ENCODE measurements around the gene C1orf50.
"Not testable (repeated sequence)": the region's sequence is repeated elsewhere in the genome, so short reads cannot be mapped to it uniquely, and the experiment has no call there.

C1orf50 gene

GRCh38 chr1:42746436-42747105 lies 20.5 kb upstream of the C1orf50 start:
- H3K36me3 Mint-ChIP-seq (ENCODE audit: low read depth): peaks cover 25% of the 10 kb centered on the region
- H3K4me3 Mint-ChIP-seq: no peak overlapping the region
- peaks cover 1% of the 10 kb centered on the region for H3K9me3 Mint-ChIP-seq
- no peak overlapping the region for H3K27ac Mint-ChIP-seq
- no peaks in the 10 kb centered on the region for H3K4me1 Mint-ChIP-seq (ENCODE audit: low read depth)
- H3K27me3 Mint-ChIP-seq: no peaks in the 10 kb centered on the region

GRCh38 chr1:42747125-42747524 lies 19.9 kb upstream of the C1orf50 start:
- peaks cover 31% of the 10 kb centered on the region for H3K36me3 Mint-ChIP-seq (ENCODE audit: low read depth)
- no peak overlapping the region for H3K4me3 Mint-ChIP-seq
- H3K4me1 Mint-ChIP-seq (ENCODE audit: low read depth): no peaks in the 10 kb centered on the region
- peaks cover 5% of the 10 kb centered on the region for H3K9me3 Mint-ChIP-seq
- no peaks in the 10 kb centered on the region for H3K27me3 Mint-ChIP-seq
- no peak overlapping the region for H3K27ac Mint-ChIP-seq

- Mint-ChIP-seq H3K27ac (no peak overlapping the region), H3K4me3 (no peak overlapping the region), H3K36me3 (ENCODE audit: low read depth) (peaks cover 40% of the 10 kb centered on the region), H3K9me3 (peaks cover 5% of the 10 kb centered on the region), H3K4me1 (ENCODE audit: low read depth) (no peaks in the 10 kb centered on the region), H3K27me3 (no peaks in the 10 kb centered on the region)
These were observed 19.0 kb upstream of the C1orf50 start for GRCh38 chr1:42748021-42748420.

- H3K4me3 Mint-ChIP-seq: no peak overlapping the region
- no peak overlapping the region for H3K27ac Mint-ChIP-seq
- H3K36me3 Mint-ChIP-seq (ENCODE audit: low read depth): peaks cover 44% of the 10 kb centered on the region
These were observed 18.3 kb upstream of the C1orf50 start for GRCh38 chr1:42748461-42749410.

GRCh38 chr1:42750041-42750440 lies 17.0 kb upstream of the C1orf50 start:
- no peak overlapping the region for H3K27ac Mint-ChIP-seq
- H3K27me3 Mint-ChIP-seq: no peaks in the 10 kb centered on the region
- no peak overlapping the region for H3K4me3 Mint-ChIP-seq
- no peaks in the 10 kb centered on the region for H3K4me1 Mint-ChIP-seq (ENCODE audit: low read depth)
- H3K9me3 Mint-ChIP-seq: peaks cover 5% of the 10 kb centered on the region
- H3K36me3 Mint-ChIP-seq (ENCODE audit: low read depth): peaks cover 54% of the 10 kb centered on the region

More at GRCh38 chr1:42748461-42749410, 18.3 kb upstream of the C1orf50 start:
- H3K4me1 Mint-ChIP-seq (ENCODE audit: low read depth): no peaks in the 10 kb centered on the region
- H3K9me3 Mint-ChIP-seq: peaks cover 5% of the 10 kb centered on the region
- H3K27me3 Mint-ChIP-seq: no peaks in the 10 kb centered on the region

- H3K9me3 Mint-ChIP-seq; H3K27ac Mint-ChIP-seq; H3K4me1 Mint-ChIP-seq (ENCODE audit: low read depth); H3K27me3 Mint-ChIP-seq; H3K4me3 Mint-ChIP-seq: not testable (repeated sequence)
- H3K36me3 Mint-ChIP-seq (ENCODE audit: low read depth): peaks cover 69% of the 10 kb centered on the region
These were observed 15.5 kb upstream of the C1orf50 start for GRCh38 chr1:42751511-42752070.

GRCh38 chr1:42752284-42752683 lies 14.8 kb upstream of the C1orf50 start:
- peaks cover 5% of the 10 kb centered on the region for H3K9me3 Mint-ChIP-seq
- peaks cover 2% of the 10 kb centered on the region for H3K4me1 Mint-ChIP-seq (ENCODE audit: low read depth)
- no peak overlapping the region for H3K27ac Mint-ChIP-seq
- peaks cover 76% of the 10 kb centered on the region for H3K36me3 Mint-ChIP-seq (ENCODE audit: low read depth)
- no peak overlapping the region for H3K4me3 Mint-ChIP-seq
- H3K27me3 Mint-ChIP-seq: no peaks in the 10 kb centered on the region

- Mint-ChIP-seq H3K27me3 (no peaks in the 10 kb centered on the region), H3K4me1 (ENCODE audit: low read depth) (peaks cover 2% of the 10 kb centered on the region), H3K36me3 (ENCODE audit: low read depth) (peaks cover 81% of the 10 kb centered on the region), H3K4me3 (no peak overlapping the region), H3K27ac (no peak overlapping the region), H3K9me3 (peaks cover 5% of the 10 kb centered on the region)
These were observed 14.0 kb upstream of the C1orf50 start for GRCh38 chr1:42753070-42753469.

GRCh38 chr1:42756956-42757891 lies 9.8 kb upstream of the C1orf50 start:
- H3K27ac Mint-ChIP-seq: no peak overlapping the region
- H3K4me1 Mint-ChIP-seq (ENCODE audit: low read depth): peaks cover 2% of the 10 kb centered on the region
- peaks cover 68% of the 10 kb centered on the region for H3K36me3 Mint-ChIP-seq (ENCODE audit: low read depth)
- no peaks in the 10 kb centered on the region for H3K27me3 Mint-ChIP-seq
- H3K9me3 Mint-ChIP-seq: no peaks in the 10 kb centered on the region
- H3K4me3 Mint-ChIP-seq: no peak overlapping the region

- Mint-ChIP-seq H3K4me1 (ENCODE audit: low read depth) (peaks cover 2% of the 10 kb centered on the region), H3K27me3 (no peaks in the 10 kb centered on the region), H3K9me3 (no peaks in the 10 kb centered on the region), H3K4me3 (no peak overlapping the region), H3K36me3 (ENCODE audit: low read depth) (peaks cover 65% of the 10 kb centered on the region), H3K27ac (no peak overlapping the region)
These were observed 9.2 kb upstream of the C1orf50 start for GRCh38 chr1:42757892-42758275.

- H3K4me3 Mint-ChIP-seq: no peak overlapping the region
- no peaks in the 10 kb centered on the region for H3K9me3 Mint-ChIP-seq
- peaks cover 60% of the 10 kb centered on the region for H3K36me3 Mint-ChIP-seq (ENCODE audit: low read depth)
- H3K27ac Mint-ChIP-seq: no peak overlapping the region
- H3K27me3 Mint-ChIP-seq: no peaks in the 10 kb centered on the region
- H3K4me1 Mint-ChIP-seq (ENCODE audit: low read depth): peaks cover 2% of the 10 kb centered on the region
These were observed 8.4 kb upstream of the C1orf50 start for GRCh38 chr1:42758641-42759040.

GRCh38 chr1:42759114-42759513 lies 7.9 kb upstream of the C1orf50 start:
- Mint-ChIP-seq H3K27me3 (no peaks in the 10 kb centered on the region), H3K9me3 (no peaks in the 10 kb centered on the region), H3K4me1 (ENCODE audit: low read depth) (peaks cover 2% of the 10 kb centered on the region), H3K27ac (no peak overlapping the region), H3K36me3 (ENCODE audit: low read depth) (peaks cover 56% of the 10 kb centered on the region), H3K4me3 (no peak overlapping the region)

GRCh38 chr1:42761567-42761966 lies 5.5 kb upstream of the C1orf50 start:
- Mint-ChIP-seq H3K27me3 (no peaks in the 10 kb centered on the region), H3K27ac (no peak overlapping the region), H3K36me3 (ENCODE audit: low read depth) (peaks cover 34% of the 10 kb centered on the region), H3K9me3 (no peaks in the 10 kb centered on the region), H3K4me3 (no peak overlapping the region), H3K4me1 (ENCODE audit: low read depth) (peaks cover 2% of the 10 kb centered on the region)

GRCh38 chr1:42762269-42762668 lies 4.8 kb upstream of the C1orf50 start:
- Mint-ChIP-seq H3K4me1 (ENCODE audit: low read depth) (no peaks in the 10 kb centered on the region), H3K9me3 (no peaks in the 10 kb centered on the region), H3K27me3 (no peaks in the 10 kb centered on the region), H3K36me3 (ENCODE audit: low read depth) (peaks cover 27% of the 10 kb centered on the region), H3K4me3 (no peak overlapping the region), H3K27ac (no peak overlapping the region)
